CD4-positive, alpha-beta T cell (primary cell): ENCODE data around the gene CMIP. TPM values are rescaled to one million over a fixed set of nuclear protein-coding genes. Genes with fewer than 3 reads are reported as not detected.

Experiments
- ATAC-seq: fragments of 200-7000 bp; cut with Tn5 transposase; one replicate; pipeline ENCODE4 v1.10.0; 2022; ENCODE audit warnings: mild to moderate bottlenecking; ENCODE audit not compliant: poor library complexity
- CTCF ChIA-PET: fragments of 350-600 bp; sonication (Branson Sonifier 250); formaldehyde crosslinking; loops from one replicate; lab custom pipeline; 2021; ENCODE audit warnings: antibody characterized with exemption, inconsistent platforms; lab: Charles Lee
- POLR2A ChIA-PET: fragments of 350-600 bp; sonication (Branson Sonifier 250); formaldehyde crosslinking; loops from one replicate; lab custom pipeline; 2021; ENCODE audit warnings: antibody characterized with exemption, inconsistent platforms; lab: Charles Lee
- DNase-seq, 14 experiments: peaks; one replicate each; pipeline ENCODE4 v3.0.0-alpha.2; 2013 to 2020; ENCODE audit warnings: mixed read lengths in 2 of 14
- H3K27ac ChIP-seq, 2 donors: one replicate each; pipeline versions ENCODE4 v1.5.1 to v1.7.0; 2013; ENCODE audit warnings: low read length in 2 of 2, low read depth in 1 of 2, mild to moderate bottlenecking in 1 of 2
- H3K27me3 ChIP-seq, 2 experiments: 1 replicate in 1 of 2; 2 replicates in 1 of 2; pipeline versions ENCODE4 v1.6.1 to v1.7.0; 2013; ENCODE audit warnings: low read length in 2 of 2, control low read depth in 1 of 2, mild to moderate bottlenecking in 1 of 2, moderate library complexity in 1 of 2; ENCODE audit not compliant: insufficient read depth in 2 of 2, control insufficient read depth in 1 of 2
- H3K36me3 ChIP-seq: one replicate; pipeline ENCODE4 v1.6.1; 2013; ENCODE audit warnings: low read length, control low read depth; ENCODE audit not compliant: insufficient read depth
- H3K4me1 ChIP-seq: one replicate; pipeline ENCODE4 v1.6.1; 2013; ENCODE audit warnings: low read length, control low read depth; ENCODE audit not compliant: insufficient read depth
- H3K4me3 ChIP-seq: one replicate; pipeline ENCODE4 v1.5.1; 2013; ENCODE audit warnings: mild to moderate bottlenecking, low read length, moderate library complexity
- H3K9me3 ChIP-seq, 2 experiments: 1 replicate in 1 of 2; 2 replicates in 1 of 2; pipeline versions ENCODE4 v1.6.1 to v1.7.0; 2013; ENCODE audit warnings: low read length in 2 of 2, mild to moderate bottlenecking in 2 of 2, control low read depth in 1 of 2, moderate library complexity in 1 of 2; ENCODE audit not compliant: control insufficient read depth in 1 of 2, insufficient read depth in 1 of 2
- H3K27ac Mint-ChIP-seq: one replicate; pipeline ENCODE4 v1.8.0; 2020; ENCODE audit warnings: mixed read lengths
- H3K27me3 Mint-ChIP-seq: one replicate; pipeline ENCODE4 v1.8.0; 2021; ENCODE audit warnings: mixed read lengths
- H3K36me3 Mint-ChIP-seq: one replicate; pipeline ENCODE4 v1.8.0; 2021; ENCODE audit warnings: low read depth, mixed read lengths
- H3K4me1 Mint-ChIP-seq: one replicate; pipeline ENCODE4 v1.8.0; 2021; ENCODE audit warnings: low read depth, mixed read lengths
- H3K4me3 Mint-ChIP-seq: one replicate; pipeline ENCODE4 v1.8.0; 2020; ENCODE audit warnings: mild to moderate bottlenecking, mixed read lengths
- H3K9me3 Mint-ChIP-seq: one replicate; pipeline ENCODE4 v1.8.0; 2020; ENCODE audit warnings: mixed read lengths
- CTCF ChIP-seq: fragments of 200-600 bp; IDR thresholded peaks from one replicate; pipeline ENCODE4 v1.8.0; 2022; ENCODE audit warnings: antibody characterized with exemption, mild to moderate bottlenecking
- intact Hi-C, 2 experiments: fragments of 100-400 bp; cut with DNase I in 1 of 2; cut with micrococcal nuclease in 1 of 2; formaldehyde crosslinking; loops; one replicate each; pipeline versions ENCODE4 v1.15.1 to v1.9.0; 2023 to 2025; cut with DNase I, micrococcal nuclease
- total RNA-seq, 174 experiments: library from RNA in 2 of 174; stranded (reverse) in 2 of 174; gene quantifications; one replicate each; pipeline ENCODE4 v1.2.3 and lab custom pipeline; 2021 to 2026

CMIP gene
- total RNA-seq, 2 experiments from 2014 or later, result 33.5 to 35.3 TPM

- H3K9me3 ChIP-seq, result no peaks in the 10 kb centered on the region
- Mint-ChIP-seq H3K27ac (no peak overlapping the region), H3K4me1 (peaks cover 6% of the 10 kb centered on the region), H3K36me3 (peaks cover 48% of the 10 kb centered on the region), H3K27me3 (no peaks in the 10 kb centered on the region), H3K9me3 (no peaks in the 10 kb centered on the region), H3K4me3 (no peak overlapping the region)
- H3K27ac ChIP-seq, result no peak overlapping the region
- no peak for DNase-seq
- CTCF ChIA-PET, result no interaction called here
- H3K4me1 ChIP-seq, result no peaks in the 10 kb centered on the region
- peaks cover 36% of the 10 kb centered on the region for H3K36me3 ChIP-seq
- POLR2A ChIA-PET, result no interaction called here
- no peak overlapping the region for H3K4me3 ChIP-seq
- intact Hi-C loops, result no loop called here
- no peak for ATAC-seq
- no peak for TF ChIP-seq CTCF
- no peaks in the 10 kb centered on the region for H3K27me3 ChIP-seq
These were observed 236.1 kb downstream of the CMIP start for GRCh38 chr16:81680444-81681275.

- peaks cover 6% of the 10 kb centered on the region for H3K4me1 Mint-ChIP-seq
- H3K27ac Mint-ChIP-seq, result no peak overlapping the region
- H3K27ac ChIP-seq, result no peak overlapping the region
- ATAC-seq (no peak), DNase-seq (no peak)
- intact Hi-C loops, result no loop called here
- H3K4me3 Mint-ChIP-seq, result no peak overlapping the region
- no peak overlapping the region for H3K4me3 ChIP-seq
- no peaks in the 10 kb centered on the region for H3K4me1 ChIP-seq
- POLR2A ChIA-PET, result no interaction called here
- CTCF ChIA-PET, result no interaction called here
- peaks cover 37% of the 10 kb centered on the region for H3K36me3 ChIP-seq
- H3K27me3 ChIP-seq, result no peaks in the 10 kb centered on the region
- peaks cover 44% of the 10 kb centered on the region for H3K36me3 Mint-ChIP-seq
- no peak for TF ChIP-seq CTCF
- no peaks in the 10 kb centered on the region for H3K9me3 ChIP-seq
- no peaks in the 10 kb centered on the region for H3K9me3 Mint-ChIP-seq
- H3K27me3 Mint-ChIP-seq, result no peaks in the 10 kb centered on the region
These were observed 236.7 kb downstream of the CMIP start for GRCh38 chr16:81681311-81681710.

GRCh38 chr16:81684242-81684837 lies 239.7 kb downstream of the CMIP start:
- no peak overlapping the region for H3K27ac Mint-ChIP-seq

More at GRCh38 chr16:81684242-81684837, 239.7 kb downstream of the CMIP start:
- intact Hi-C loops, result no loop called here
- no peaks in the 10 kb centered on the region for H3K27me3 ChIP-seq
- peaks cover 0 to 12% of the 10 kb centered on the region in 2 experiments for H3K9me3 ChIP-seq
- no peak overlapping the region for H3K27ac ChIP-seq
- H3K4me3 ChIP-seq, result no peak overlapping the region
- Mint-ChIP-seq H3K9me3 (no peaks in the 10 kb centered on the region), H3K27me3 (no peaks in the 10 kb centered on the region), H3K36me3 (peaks cover 23% of the 10 kb centered on the region), H3K4me3 (no peak overlapping the region), H3K4me1 (peaks cover 13% of the 10 kb centered on the region)
- peaks cover 18% of the 10 kb centered on the region for H3K36me3 ChIP-seq
- POLR2A ChIA-PET, result no interaction called here
- ATAC-seq, result no peak
- peaks cover 14% of the 10 kb centered on the region for H3K4me1 ChIP-seq
- TF ChIP-seq CTCF, result no peak
- no peak for DNase-seq
- CTCF ChIA-PET, result no interaction called here
